ENCODE results near the gene ORAI3.

ORAI3 gene

DNA sequence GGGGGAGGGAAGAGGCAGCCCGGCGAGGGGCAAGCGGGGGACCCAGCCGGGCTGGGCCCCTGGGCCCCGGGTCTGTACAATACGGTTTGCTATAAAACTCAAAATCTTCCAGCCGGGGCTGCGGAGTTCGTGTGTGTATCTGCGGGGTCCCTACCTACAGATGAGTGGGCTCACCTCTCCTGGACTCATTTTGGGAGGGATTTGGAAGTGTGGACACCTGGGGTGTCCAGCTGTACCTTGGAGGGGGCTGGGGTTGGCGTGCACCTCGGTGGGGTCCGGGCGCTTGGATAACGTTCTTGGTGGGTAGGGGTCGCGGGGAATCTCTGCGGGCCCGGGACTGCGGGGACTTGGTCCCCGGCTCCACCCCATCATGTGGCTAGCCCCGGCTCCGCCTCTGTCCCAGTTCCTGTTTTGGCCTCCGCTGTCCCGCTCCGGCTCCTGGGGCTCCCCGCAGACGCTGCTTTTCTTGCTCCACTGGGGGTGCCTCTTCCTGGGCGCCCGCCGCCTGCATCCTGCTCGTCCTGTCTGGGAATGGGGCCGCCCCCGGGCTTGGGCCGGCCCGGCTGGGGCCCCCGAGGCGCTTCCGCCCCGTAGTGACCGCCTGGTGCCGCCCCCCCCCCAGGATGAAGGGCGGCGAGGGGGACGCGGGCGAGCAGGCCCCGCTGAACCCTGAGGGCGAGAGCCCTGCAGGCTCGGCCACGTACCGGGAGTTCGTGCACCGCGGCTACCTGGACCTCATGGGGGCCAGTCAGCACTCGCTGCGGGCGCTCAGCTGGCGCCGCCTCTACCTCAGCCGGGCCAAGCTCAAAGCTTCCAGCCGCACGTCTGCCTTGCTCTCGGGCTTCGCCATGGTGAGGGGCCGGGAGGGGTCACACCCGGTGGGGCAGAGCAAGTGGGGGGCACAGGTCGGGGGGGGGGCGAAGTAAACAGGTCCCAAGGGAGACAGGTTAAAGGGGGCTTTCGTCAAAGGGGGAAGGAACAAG is at the start of gene ORAI3:
TSS of gene ORAI3 (plus strand) at position 402 of the 983 bp plus-strand sequence. CDS start at position 624, 222 bp downstream.
- no peak for DNase-seq (ENCODE audit: low read depth in 3 of 3, low spot score in 1 of 3)

DNA sequence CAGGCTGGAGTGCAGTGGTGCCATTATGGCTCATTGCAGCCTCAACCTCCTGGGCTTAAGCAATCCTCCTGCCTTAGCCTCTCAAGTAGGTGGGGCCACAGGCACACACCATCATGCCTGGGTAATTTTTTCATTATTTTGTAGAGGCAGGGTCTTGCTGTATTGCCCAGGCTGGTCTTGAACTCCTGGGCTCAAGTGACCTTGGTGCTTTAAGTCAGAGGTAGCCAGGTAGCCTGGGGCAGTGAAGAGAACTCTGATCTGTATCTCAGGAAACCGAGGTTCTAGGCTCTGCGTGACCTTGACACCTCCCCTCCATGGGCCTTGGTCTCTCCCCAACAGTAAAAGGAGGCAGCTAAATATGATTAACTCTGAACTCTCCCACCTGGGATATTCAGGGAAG is 49.1 kb upstream of the ORAI3 start:
- no peak for DNase-seq (ENCODE audit: low read depth in 3 of 3, low spot score in 1 of 3)

DNA sequence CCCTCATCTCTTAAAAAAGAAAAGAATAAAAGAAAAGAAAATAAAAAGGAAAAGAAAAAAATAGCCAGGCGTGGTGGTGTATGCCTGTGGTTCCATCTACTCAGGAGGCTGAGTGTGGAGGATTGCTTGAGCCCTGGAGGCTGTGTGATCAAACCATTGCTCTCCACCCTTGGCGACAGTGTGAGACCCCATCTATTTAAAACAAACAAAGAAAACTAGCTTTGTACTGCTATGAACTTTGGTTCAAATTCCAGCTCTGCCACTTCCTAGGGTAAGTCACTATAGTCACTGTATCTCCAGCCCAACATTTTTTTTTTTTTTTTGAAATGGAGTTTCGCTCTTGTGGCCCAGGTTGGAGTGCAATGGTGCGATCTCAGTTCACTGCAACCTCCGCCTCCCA is 48.3 kb upstream of the ORAI3 start:
- DNase-seq (ENCODE audit: low read depth in 3 of 3, low spot score in 1 of 3): no peak

DNA sequence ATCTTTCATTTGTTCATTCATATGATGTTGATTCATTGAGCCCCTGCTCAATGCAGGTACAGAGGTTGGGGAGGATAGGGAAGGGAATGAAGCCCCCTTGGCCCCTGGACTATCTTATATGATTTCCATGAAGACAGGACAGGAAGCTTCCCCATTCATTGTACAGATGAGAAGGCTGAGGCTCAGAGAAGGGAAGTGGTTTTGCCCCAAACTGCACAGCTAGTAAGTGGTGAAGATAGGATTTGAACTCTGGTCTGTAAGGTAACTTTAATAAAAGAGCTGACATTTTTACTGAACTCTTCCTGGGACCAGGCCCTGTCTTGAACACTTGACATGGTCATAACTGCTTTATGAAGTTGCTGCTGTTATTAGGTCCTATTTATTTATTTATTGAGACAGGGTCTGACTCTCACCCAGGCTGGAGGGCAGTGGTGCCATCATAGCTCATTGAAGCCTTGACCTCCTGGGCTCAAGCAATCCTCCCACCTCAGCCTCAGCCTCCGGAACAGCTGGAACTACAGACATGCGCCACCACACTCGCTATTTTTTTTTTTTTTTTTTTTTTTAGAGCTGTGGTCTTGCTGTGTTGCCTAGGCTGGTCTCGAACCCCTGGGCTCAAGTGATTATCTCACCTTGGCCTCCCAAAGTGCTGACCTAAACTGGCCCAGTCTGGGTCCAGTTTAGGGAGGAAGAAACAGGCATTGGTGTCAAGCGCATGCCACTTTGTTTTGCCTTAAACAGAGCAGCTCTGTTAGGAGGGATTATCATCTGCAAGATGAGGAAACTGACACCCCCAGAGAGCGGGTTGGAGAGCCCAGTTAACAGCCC is 47.5 kb upstream of the ORAI3 start:
- DNase-seq (ENCODE audit: low read depth in 3 of 3, low spot score in 1 of 3): no peak

DNA sequence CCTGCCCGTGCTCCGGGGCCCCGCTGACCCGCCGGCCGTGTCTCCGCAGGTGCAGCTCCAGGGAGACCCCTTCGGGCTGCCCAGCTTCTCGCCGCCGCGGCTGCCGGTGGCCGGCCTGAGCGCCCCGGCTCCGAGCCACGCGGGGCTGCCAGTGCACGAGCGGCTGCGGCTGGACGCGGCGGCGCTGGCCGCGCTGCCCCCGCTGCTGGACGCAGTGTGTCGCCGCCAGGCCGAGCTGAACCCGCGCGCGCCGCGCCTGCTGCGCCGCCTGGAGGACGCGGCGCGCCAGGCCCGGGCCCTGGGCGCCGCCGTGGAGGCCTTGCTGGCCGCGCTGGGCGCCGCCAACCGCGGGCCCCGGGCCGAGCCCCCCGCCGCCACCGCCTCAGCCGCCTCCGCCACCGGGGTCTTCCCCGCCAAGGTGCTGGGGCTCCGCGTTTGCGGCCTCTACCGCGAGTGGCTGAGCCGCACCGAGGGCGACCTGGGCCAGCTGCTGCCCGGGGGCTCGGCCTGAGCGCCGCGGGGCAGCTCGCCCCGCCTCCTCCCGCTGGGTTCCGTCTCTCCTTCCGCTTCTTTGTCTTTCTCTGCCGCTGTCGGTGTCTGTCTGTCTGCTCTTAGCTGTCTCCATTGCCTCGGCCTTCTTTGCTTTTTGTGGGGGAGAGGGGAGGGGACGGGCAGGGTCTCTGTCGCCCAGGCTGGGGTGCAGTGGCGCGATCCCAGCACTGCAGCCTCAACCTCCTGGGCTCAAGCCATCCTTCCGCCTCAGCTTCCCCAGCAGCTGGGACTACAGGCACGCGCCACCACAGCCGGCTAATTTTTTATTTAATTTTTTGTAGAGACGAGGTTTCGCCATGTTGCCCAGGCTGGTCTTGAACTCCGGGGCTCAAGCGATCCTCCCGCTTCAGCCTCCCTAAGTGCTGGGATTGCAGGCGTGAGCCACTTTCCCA is 46.6 kb upstream of the ORAI3 start:
- no peak for DNase-seq (ENCODE audit: low read depth in 3 of 3, low spot score in 1 of 3)

DNA sequence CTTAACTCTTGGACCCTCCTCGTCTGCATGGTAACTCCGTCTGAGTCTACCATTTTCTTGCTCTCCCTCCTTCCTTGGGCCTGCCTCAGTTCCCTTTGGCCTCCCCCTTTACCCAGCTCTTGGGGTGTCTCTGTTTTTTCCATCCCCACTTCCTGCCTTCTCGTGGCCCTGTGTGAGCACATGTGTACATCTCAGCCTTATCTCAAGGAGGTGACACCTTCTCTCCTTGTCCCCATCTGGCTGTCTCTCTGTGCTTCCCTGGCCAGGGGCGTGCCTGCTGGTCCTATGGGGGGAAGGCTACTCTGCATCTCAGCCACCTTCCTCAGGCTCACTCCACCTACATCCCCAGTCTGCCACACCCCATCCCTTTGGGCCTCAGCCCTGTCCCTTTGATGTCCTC is 45.9 kb upstream of the ORAI3 start:
- no peak for DNase-seq (ENCODE audit: low read depth in 3 of 3, low spot score in 1 of 3)

DNA sequence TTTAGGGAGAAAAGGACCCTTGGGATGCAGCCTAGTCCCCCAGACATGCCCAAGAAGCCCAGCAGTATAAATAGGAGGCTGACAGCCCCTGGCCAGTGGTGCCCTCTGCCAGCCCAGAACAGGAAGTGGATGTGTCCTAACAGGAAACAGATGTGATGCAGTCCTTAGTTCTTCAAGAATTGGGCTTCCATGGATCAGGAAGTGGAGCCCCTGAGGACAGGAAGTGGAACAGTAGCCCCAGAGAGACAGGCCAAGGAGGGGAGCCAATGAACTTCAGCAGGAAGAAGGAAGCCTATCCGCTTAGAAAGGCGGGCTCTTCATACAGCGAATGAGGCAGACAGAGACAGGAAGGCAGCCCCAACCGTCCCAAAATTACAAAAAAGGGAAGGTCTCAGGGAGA is 45.3 kb upstream of the ORAI3 start:
- no peak for DNase-seq (ENCODE audit: low read depth in 3 of 3, low spot score in 1 of 3)

DNA sequence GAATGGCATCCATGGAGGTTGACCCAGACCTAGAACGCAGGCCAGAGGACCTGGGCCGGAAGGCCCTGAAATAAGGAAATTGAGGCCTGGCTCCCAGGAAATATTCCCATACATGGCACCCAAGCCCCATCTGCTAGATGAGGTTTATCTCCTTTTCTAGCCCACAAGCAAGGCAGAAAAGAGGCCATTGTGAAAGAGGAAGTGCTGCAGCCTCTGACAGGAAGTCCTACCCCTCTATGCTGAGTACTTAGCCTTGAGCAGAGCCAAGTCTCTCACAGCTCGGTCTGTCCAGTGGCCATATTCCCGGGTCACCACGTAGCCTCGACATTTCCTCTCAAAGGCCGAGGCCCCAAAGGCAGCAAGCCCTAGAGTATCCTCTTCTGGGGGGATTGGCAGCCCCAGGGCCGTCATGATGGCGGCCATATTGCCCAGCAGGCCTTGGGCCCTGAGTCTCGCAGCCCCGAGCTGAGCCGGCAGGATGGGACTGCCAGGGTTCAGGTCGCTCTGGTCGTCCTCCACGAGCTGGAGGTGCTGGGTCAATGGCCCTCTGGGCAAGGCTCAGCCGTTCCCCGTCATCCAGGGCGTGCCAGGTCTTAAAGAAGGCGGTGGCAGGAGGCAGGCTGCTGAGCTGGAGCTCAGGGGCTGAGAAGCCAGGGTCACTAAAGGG is 44.6 kb upstream of the ORAI3 start:
- DNase-seq (ENCODE audit: low read depth in 3 of 3, low spot score in 1 of 3): no peak

DNA sequence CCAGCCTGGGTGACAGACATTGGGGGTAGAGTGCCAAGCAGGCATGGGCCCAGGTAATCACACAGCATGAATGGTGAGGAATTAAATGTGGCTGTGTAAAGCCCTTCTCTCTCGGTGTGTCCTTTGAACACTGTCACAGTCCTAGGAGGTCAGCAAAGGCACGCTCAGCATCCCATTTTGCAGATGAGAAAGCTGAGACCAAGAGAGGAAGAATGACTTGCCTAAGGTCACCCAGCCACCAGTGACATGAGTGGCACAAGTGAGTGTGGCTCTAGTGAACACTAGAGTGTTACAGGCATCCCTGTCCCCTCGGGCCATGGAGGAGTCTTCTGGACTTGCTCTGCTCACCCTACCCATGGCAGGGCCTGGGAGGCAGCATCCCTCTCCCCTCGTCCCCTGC is 41.8 kb upstream of the ORAI3 start:
- DNase-seq (ENCODE audit: low read depth in 3 of 3, low spot score in 1 of 3): no peak

DNA sequence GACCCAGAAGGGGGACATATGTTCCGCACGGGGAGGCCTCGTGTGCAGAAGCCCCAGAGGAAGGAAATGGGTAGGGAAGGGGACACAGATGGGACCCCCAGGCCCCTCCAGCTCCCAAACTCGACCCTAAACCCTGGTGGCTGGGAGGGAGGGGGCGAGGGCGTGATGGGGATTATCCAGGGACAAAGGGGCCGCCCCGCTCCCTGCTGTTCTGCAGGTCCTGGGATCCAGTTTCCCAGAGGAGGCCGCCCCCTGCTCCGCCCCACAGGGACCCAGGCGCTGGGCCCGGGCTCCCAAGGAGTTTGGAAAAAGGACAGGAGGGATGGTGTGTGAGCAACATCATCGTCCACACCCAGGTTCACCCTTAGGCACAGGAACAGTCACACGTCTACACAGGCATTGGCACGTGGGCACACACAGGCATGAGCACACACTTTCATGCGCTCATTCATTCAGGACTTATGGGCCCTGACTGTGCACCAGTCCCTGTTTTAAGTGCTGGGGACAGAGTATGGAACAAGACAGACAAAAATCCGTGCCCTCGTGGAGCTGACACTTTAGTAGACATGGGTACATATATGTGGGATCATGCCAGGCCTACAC is 38.3 kb upstream of the ORAI3 start:
- no peak for DNase-seq (ENCODE audit: low read depth in 3 of 3, low spot score in 1 of 3)

DNA sequence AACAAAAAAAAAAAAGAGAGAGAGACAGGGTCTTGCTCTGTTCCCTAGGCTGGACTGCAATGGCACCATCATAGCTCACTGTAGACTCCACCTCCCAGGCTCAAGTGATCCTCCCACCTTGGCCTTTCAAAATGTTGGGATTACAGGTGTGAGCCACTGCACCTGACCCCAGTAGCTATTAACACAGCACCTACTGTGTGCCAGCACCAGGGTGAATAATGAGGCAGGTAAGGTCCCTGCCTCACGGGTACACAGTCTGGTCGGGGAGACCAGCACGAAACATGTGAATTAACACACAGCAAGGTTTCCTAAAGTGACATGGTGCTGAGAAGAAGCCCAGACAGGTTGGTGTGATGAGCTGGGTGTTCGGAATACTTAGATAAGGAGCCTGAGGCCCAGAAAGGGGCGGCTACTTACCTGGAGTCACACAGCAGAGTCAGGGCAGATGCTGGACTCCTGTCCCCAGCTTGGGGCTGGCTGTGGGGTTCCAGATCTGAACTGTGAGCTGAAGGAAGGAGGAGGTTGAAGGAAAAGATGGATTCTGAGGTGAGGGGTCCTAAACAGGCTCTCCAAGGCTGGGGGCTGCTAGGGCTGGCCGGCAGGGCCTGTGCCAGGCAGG is 36.0 kb upstream of the ORAI3 start:
- DNase-seq (ENCODE audit: low read depth in 3 of 3, low spot score in 1 of 3): no peak

DNA sequence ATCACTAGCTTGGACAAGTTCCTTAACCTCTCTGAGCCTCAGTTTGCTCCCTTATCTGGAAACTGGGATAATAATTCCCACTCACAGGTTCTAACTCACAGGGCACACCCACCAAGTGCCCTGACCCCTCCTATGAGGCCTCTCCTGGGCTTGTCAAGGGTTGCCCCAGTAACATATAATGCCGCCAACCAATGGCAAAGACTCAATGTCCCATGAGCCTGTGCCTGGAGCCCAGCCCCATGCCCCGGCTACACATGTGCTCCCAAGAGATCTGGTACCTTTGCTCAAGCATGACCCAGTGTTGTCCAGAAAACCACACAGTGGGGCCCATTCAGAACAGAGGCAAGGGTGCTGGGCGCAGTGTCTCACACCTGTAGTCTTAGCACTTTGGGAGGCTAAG is 34.0 kb upstream of the ORAI3 start:
- no peak for DNase-seq (ENCODE audit: low read depth in 3 of 3, low spot score in 1 of 3)

DNA sequence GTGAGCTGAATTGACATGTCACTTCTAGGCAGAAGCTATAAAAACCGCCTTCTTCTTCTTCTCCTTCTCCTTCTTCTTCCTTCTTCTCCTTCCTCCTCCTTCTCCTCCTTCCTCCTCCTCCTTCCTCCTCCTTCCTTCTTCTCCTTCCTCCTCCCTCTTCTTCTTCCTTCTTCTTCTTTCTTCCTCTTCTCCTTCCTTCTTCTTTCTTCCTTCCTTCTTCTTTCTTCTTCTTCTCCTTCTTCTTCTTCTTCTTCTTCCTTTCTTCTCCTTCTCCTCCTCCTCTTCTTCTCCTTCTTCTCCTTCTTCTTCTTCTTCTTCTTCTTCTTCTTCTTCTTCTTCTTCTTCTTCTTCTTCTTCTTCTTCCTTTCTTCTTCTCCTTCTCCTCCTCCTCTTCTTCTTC is 30.3 kb upstream of the ORAI3 start:
- DNase-seq (ENCODE audit: low read depth in 3 of 3, low spot score in 1 of 3): no peak

DNA sequence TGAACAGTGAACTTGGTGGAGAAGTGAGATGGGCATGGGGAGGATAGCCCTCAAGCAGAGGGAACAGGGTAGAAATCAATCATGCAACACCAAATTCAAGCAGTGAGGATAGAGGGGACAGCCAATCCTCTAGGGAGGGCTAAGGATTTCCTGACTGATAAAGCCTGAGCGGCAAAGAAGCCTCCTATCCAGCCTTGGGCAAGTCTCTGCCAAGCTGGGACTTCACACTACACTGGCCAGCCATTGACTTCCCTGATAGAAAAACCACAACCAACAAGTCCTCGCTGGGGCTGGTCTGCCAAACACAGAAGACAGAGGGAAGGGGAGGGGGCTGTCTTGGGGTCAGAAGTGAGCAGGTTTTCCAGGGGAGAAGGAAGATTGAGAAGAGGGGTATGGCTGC is 28.0 kb upstream of the ORAI3 start:
- DNase-seq (ENCODE audit: low read depth in 3 of 3, low spot score in 1 of 3): no peak

DNA sequence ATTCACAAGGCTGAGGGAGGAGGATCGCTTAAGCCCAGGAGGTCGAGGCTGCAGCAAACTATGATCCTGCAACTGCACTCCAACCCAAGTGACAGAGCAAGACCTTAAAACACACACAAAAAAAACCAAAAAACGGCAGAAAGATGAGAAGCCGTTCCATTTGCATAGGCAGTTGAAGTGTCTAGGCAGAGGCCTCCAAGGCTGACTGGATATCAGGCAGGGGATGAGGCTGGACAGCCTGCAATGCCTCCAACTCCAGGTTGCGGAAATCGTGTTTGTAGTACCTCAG is 27.5 kb upstream of the ORAI3 start:
- no peak for DNase-seq (ENCODE audit: low read depth in 3 of 3, low spot score in 1 of 3)

DNA sequence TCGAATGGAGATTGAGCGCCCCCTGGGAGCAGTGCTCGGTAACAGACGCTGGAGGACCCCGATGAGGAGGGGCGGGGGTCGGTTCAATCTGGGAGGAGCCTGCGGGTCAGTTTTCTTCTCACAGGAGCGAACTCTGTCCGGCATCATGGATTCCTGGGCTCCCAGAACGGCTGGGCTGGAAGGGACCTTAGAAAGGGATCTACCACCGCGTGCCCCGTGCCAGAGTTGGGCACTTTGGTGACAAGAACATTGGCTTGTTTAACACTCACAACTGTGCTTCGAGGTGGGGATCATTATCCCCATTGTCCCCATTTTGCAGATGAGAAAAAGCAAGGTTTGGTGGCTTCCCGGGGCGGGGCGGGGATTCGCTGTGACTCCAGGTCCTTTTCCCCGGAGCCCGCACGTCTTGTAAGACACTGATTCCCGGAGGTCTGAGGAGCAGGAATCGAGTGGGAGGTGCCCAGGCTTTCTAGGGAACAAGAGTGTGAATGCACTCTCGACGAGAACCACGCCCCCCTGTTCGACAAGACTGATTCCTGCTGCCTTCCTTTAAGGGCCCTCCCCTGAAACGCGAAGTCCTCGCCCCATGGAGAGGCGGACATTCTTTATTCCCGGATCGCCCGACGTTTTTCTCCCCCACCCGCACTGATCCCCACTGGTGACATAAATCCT is 27.0 kb upstream of the ORAI3 start:
- peak; percentile 64 to 82 (median 76) for DNase-seq (ENCODE audit: low read depth in 3 of 3, low spot score in 1 of 3)

DNA sequence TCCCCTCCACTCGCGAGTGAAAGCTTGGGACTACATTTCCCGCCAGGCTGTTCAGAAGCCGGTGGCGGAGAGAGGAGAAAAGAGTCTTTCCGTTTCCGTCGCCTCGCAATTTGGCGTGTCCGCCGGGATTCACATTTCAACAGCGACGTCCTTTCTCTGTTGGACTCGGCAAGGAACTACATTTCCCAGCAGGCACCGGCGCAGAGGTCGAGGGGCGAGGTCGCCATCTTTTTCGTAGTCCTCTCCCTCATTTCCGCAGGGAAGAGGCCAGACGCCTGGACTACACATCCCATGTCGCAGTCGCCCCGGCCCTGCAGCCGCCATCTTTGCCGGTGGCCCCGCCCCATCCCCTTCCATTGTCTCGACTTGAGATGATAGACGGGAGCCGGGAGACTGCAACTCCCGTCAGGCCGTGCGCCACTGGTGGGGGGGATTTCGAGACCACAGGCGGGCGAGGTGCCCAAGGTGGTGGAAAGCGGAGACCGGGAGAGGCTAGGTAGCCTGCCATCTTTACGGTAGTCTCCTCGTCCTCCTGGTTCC is 26.4 kb upstream of the ORAI3 start:
- peak; percentile 95 to 99 (median 98) for DNase-seq (ENCODE audit: low read depth in 3 of 3, low spot score in 1 of 3)

DNA sequence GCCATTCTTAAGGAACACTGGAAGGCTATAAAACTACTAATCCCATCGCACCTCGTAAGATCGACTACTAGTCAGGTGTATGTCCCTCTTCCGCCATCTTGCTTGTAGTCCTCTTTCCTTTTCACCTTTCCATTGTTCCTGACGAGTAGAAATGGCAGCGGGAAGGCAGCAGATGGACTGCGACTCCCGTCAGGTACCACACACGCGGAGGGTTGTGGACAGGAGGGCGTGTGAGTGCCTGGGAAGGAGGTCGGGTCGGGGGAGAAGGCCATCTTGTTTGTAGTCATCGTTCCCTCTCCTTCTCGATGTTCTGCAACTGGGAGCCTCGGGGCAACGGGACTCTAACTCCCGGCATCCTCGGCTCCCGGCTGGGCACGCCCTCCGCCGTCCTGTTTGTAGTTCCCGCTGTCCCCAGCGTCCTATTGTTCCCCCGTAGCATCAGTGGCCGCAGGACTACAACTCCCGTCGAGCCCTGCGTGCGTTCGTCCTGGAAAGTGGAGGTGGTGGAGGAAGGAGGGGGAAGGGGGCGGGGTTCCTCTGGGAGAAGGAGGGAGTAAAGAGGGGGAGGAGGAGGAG is 25.8 kb upstream of the ORAI3 start:
- peak; percentile 85 to 87 (median 85) for DNase-seq (ENCODE audit: low read depth in 3 of 3, low spot score in 1 of 3)

Data from stimulated activated CD4-positive, alpha-beta T cell treated with anti-CD3 and anti-CD28 coated beads, TNF-alpha, amount 100 ng/mL, for 1 hour (primary cell).